Thyroid gland (tissue), 4 donors: ENCODE measurements around the gene DROSHA.

ENCODE experiments used
- POLR2A ChIP-seq, 2 donors: fragments of 450-650 bp; IDR thresholded peaks; one replicate each; pipeline ENCODE4 v1.6.1; 2017; ENCODE audit warnings: antibody characterized with exemption in 2 of 2, mild to moderate bottlenecking in 2 of 2, moderate library complexity in 1 of 2
- TF ChIP-seq, protein P1 (sequence below), 6 experiments: fragments of 200-600 bp in 3 of 6; fragments of 450-650 bp in 3 of 6; sonication (generic) in 3 of 6; IDR thresholded peaks; one replicate each; pipeline ENCODE4 v1.5.1; 2016 to 2019; ENCODE audit warnings: antibody characterized with exemption in 6 of 6, mild to moderate bottlenecking in 2 of 6, inconsistent platforms in 1 of 6, moderate library complexity in 1 of 6

DNA sequence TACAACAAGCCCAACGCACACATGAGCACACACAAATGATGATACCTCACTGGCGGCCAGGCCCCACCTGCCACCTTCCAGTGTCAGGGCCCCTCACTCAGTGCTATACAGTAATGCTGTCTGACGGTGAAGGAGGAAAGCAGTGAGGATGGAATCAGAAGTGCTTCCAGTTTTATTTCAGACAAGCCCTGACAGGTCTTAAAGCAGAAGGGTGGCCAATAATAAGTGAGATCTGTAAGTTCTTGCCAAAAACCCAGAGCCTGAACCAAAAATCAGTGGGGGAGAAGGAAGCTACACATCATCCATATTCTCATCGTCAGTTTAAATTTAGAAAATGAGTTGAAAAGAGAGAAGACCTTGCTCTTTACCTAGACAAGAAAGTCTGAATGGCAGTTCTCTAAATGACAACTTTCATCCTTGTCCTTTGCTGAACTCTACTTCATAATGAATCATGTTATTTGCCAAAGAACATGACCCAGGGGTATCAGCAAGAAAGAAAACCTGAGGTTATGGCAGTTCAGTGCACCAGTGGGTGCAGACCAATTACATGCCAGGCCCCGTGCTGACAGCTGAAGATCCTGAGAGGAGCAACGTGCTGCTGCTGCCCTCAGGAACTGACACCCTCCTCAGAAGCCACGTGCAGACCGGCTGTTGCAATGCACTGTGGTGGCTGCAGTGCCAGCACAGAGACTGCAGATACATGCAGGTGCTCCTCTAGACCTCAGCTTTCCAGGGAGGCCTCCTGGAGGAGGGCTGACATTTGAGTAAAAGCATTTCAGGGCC is 118.7 kb downstream of the DROSHA start:
- no peak for TF ChIP-seq POLR2A (IDR thresholded peaks at IDR 0.05)
- TF ChIP-seq, protein P1, sequence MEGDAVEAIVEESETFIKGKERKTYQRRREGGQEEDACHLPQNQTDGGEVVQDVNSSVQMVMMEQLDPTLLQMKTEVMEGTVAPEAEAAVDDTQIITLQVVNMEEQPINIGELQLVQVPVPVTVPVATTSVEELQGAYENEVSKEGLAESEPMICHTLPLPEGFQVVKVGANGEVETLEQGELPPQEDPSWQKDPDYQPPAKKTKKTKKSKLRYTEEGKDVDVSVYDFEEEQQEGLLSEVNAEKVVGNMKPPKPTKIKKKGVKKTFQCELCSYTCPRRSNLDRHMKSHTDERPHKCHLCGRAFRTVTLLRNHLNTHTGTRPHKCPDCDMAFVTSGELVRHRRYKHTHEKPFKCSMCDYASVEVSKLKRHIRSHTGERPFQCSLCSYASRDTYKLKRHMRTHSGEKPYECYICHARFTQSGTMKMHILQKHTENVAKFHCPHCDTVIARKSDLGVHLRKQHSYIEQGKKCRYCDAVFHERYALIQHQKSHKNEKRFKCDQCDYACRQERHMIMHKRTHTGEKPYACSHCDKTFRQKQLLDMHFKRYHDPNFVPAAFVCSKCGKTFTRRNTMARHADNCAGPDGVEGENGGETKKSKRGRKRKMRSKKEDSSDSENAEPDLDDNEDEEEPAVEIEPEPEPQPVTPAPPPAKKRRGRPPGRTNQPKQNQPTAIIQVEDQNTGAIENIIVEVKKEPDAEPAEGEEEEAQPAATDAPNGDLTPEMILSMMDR (IDR thresholded peaks at IDR 0.05), result no peak
